ENCODE data around the gene MEIS2.

Gene MEIS2

DNA sequence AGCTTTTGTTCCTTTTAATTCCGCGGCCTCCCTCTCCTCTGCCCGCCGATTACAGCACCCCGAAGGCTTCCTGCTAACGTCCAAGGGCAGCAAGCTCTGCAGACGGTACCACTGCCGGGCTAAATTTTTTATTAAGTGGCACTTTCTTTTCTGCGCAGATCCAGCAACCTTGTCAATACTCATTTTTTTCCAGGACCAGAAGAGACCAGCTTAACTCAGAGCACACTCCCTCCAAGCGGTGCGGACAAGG, 542 bp upstream of the MEIS2 start:
- TF ChIP-seq, protein P1, sequence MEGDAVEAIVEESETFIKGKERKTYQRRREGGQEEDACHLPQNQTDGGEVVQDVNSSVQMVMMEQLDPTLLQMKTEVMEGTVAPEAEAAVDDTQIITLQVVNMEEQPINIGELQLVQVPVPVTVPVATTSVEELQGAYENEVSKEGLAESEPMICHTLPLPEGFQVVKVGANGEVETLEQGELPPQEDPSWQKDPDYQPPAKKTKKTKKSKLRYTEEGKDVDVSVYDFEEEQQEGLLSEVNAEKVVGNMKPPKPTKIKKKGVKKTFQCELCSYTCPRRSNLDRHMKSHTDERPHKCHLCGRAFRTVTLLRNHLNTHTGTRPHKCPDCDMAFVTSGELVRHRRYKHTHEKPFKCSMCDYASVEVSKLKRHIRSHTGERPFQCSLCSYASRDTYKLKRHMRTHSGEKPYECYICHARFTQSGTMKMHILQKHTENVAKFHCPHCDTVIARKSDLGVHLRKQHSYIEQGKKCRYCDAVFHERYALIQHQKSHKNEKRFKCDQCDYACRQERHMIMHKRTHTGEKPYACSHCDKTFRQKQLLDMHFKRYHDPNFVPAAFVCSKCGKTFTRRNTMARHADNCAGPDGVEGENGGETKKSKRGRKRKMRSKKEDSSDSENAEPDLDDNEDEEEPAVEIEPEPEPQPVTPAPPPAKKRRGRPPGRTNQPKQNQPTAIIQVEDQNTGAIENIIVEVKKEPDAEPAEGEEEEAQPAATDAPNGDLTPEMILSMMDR (IDR thresholded peaks at IDR 0.05; ENCODE audit: insufficient read depth, low read depth, low read length, missing control alignments), result no peak
- DNase-seq (ENCODE audit: low read depth), result no peak
- peak overlapping the region; percentile 87 for H3K4me3 ChIP-seq (ENCODE audit: low read length)

DNA sequence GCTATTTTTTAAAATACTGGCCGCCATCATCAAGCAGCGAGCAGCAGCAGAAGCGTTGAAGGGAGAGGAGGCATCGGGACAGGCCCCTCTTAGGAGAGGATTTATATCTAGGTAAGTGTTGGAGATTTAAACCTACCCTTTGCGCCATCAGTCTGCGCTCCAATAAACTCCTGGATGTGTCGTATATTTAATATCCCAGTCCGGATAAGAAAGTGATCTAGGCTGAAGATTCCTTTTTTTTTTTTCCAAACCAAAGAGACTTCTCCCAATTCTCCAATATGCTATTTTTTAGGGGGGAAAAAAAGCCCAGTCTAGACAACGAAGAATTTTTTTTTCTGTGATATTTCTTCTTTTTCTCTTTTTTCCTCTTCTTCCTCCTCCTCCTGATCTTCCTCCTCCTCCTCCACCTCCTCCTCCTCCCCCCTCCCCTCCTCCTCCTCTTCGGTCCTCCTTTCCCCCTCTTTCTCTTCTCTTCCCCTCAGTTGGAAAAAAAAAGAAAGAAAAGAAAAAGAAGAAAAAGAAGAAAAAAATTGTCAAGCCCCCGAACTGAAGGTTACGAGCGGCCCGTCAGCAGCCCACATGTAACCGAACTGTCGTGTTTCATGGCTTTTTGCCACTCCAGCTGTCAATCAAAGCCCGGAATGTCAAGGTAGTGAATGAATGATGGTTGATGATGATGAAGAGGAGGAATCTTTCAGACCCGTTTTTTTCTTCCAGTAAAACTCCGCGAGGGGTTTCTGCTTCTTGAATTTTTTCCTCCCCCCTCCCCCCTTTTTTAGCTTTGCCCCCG, 835 bp downstream of the MEIS2 start:
- TF ChIP-seq, protein P1 (IDR thresholded peaks at IDR 0.05; ENCODE audit: insufficient read depth, low read depth, low read length, missing control alignments), result no peak
- peak overlapping the region; percentile 87 for H3K4me3 ChIP-seq (ENCODE audit: low read length)
- peak; percentile 65 for DNase-seq (ENCODE audit: low read depth)

DNA sequence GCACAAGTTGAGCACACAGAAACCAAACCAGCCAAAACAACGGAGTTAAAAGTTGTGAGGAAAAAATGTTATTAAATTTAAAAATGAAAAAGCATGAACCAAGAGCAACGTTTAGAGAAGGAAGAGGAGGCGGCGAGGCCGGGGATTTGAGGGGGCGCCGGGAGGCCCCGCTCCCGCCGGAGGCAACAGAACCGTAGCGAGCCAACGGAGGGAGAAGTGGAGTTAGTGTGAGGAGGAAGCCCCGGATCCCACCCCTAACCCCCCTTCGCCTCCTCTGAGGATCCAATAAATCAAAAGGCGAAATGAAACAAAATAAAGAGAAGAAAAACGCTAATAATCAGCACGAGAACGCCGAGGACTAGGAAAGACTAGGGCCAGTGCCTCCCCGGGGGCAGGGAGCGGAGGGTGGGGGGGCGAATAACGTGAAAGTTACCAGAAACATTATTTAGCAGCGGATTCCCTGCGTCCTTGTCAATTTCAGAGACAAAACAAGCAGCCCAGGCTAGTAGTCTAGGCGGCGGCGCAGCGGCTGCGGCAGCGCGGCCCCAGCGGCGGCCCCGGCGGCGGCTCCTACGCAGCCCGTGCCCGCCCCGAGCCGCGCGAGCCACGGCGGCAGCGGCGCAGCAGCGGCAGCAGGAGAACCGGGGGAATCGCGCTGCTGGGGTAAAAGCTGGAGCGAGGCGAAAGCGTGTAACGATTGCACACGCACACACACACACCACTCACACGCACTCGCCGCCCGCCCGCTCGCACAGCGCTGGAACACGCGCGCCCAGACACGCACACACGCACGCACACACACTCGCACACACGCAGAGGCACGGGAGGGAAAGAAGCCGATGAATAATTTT, 1.7 kb downstream of the MEIS2 start:
- peak; percentile 60 for DNase-seq (ENCODE audit: low read depth)
- H3K4me3 ChIP-seq (ENCODE audit: low read length), result peak overlapping the region; percentile 87

DNA sequence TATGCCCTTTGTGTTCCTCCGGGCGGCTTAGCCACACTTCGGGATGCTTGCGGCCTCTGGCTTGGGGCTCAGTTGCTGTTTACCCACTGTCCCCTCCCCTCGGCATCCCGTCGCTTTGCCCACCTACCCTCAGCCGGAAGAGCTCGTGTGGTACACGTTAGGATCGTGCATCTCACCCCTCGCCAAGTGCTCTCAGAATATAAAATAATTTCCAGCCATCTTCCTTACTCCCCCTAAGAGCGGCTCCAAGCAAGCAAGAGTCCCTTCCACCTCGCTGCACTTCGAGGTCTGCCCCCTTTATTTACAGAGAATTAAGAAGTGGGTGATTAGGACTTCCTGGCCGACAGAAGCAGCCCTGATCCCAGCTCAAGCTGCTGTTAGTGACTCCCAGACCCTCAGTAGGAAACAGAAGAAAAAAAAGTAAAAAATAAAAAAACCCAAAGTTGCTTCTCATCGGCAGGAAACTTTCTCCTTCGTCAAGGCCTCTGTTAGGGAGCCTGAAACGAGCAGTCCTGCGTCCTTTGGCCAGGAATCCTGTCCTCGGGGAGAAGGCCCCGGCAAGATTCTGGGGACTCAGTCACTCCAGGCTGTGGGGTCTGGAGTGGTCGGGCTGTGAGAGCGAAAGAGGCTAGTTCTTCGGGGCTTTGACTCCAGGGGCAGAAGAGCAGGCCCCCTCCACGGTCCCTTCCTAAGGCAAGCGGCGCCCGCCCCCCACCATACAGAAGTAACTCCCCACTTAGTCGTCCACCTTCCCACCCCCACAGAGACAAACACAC, 3.0 kb downstream of the MEIS2 start:
- TF ChIP-seq, protein P1 (IDR thresholded peaks at IDR 0.05; ENCODE audit: insufficient read depth, low read depth, low read length, missing control alignments), result no peak
- H3K4me3 ChIP-seq (ENCODE audit: low read length), result peak overlapping the region; percentile 87
- DNase-seq (ENCODE audit: low read depth), result no peak

More for the DNA sequence above, 1.7 kb downstream of the MEIS2 start:
- TF ChIP-seq, protein P1 (IDR thresholded peaks at IDR 0.05; ENCODE audit: insufficient read depth, low read depth, low read length, missing control alignments), result no peak

DNA sequence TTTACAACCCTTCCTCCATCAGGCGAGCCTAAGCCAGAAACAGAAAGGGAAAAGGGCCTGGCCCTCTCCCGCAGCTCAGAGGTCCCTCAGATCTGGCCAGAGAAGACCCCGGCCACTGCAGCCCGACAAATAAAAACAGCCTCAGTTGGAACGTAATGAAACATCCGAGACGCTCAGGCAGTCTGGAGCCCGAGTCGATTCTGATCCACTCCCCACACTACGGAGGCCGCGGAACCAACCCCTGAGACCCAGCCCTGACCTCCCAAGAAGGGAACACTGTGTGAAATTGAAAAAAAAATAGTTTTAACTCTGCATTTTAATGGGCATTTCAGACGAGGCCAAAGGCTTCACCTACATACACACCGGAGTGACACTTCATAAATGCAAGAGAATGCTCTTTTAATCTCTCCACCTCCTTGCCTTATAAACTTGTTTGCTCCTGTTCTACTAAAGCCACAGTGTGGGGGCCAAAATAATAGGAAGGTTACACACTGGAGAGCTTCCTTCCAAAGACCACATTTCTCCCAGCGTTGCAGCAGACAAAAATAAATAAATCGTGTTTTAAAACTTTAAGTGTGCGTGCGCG, 3.7 kb downstream of the MEIS2 start:
- DNase-seq (ENCODE audit: low read depth), result no peak
- H3K4me3 ChIP-seq (ENCODE audit: low read length), result peak overlapping the region; percentile 3
- TF ChIP-seq, protein P1 (IDR thresholded peaks at IDR 0.05; ENCODE audit: insufficient read depth, low read depth, low read length, missing control alignments), result no peak

DNA sequence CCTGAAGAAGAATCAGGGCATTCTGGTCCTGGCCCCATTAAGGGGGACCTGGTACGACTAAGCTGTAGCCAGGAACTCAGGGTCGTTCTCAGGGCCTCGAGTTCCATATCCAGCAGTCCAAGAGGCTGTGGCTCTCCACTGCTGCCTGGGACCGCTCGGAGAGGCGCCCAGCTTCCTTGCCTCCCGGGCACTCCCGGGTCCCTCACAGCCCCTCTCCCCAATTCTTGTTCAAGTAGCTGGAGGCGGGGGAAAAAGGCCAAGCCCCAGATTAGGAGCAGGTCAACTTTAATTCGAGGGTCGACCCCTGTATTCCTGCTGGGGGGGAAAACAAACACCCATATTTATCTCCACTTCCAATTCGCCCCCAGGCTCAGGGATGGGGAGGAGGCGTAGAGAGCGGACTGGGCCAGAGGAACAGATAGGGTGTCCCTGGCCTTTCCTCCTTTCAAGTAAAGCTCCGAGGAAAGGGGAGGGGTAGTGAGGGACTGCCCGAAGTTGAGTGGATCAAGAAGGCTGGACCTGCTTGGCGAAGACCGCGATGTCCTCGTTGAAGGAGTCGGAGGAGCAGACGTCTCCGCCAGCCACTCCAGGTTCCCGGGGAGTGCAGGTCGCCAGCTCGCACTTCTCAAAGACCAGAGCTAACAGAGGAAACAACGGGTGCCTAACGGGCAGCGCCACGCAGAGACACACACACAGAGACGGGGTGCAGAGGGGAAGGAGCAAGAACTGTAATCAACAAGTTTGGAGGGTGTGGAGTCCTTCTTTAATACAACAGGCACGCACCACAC, 4.4 kb downstream of the MEIS2 start:
- H3K4me3 ChIP-seq (ENCODE audit: low read length), result no peak overlapping the region
- TF ChIP-seq, protein P1 (IDR thresholded peaks at IDR 0.05; ENCODE audit: insufficient read depth, low read depth, low read length, missing control alignments), result no peak
- DNase-seq (ENCODE audit: low read depth), result no peak

All from epithelial cell of esophagus (primary cell).